Transverse colon (tissue), 4 donors: Measurements from ENCODE around the gene PRG3. TPM values are rescaled to one million over a fixed set of nuclear protein-coding genes. Genes with fewer than 3 reads are reported as not detected.

Source experiments
- DNase-seq: peaks from one replicate; pipeline ENCODE4 v3.0.0-alpha.2; 2019
- H3K27ac ChIP-seq, 4 donors: fragments of 200-600 bp; sonication (generic); 2 replicates each; pipeline ENCODE4 v1.5.1; 2016 to 2018; ENCODE audit warnings: inconsistent platforms in 4 of 4
- H3K27me3 ChIP-seq: fragments of 200-600 bp; sonication (generic); 2 replicates; pipeline ENCODE4 v1.5.1; 2017; ENCODE audit warnings: inconsistent platforms
- H3K36me3 ChIP-seq, 4 donors: fragments of 200-600 bp; sonication (generic); 2 replicates each; pipeline ENCODE4 v1.5.1; 2017 to 2019; ENCODE audit warnings: inconsistent platforms in 4 of 4
- H3K4me1 ChIP-seq, 4 donors: fragments of 200-600 bp; sonication (generic); 2 replicates each; pipeline ENCODE4 v1.5.1; 2017 to 2020; ENCODE audit warnings: inconsistent platforms in 4 of 4
- H3K4me3 ChIP-seq, 4 donors: fragments of 200-600 bp; sonication (generic); 1 replicate in 1 of 4; 2 replicates in 3 of 4; pipeline versions ENCODE4 v1.5.1 to v1.6.1; 2017 to 2019; ENCODE audit warnings: inconsistent platforms in 4 of 4
- H3K9me3 ChIP-seq, 2 donors: fragments of 200-600 bp; sonication (generic); 2 replicates each; pipeline ENCODE4 v1.5.1; 2017 to 2019; ENCODE audit warnings: inconsistent platforms in 2 of 2
- CTCF ChIP-seq, 5 experiments: fragments of 200-600 bp in 3 of 5; fragments of 450-650 bp in 2 of 5; sonication (generic) in 3 of 5; IDR thresholded peaks; 1 replicate in 2 of 5; 2 replicates in 3 of 5; pipeline ENCODE4 v1.5.1; 2016 to 2017; ENCODE audit warnings: antibody characterized with exemption in 5 of 5, inconsistent platforms in 3 of 5, mild to moderate bottlenecking in 2 of 5, moderate library complexity in 1 of 5
- EP300 ChIP-seq: sonication (generic); formaldehyde crosslinking; IDR thresholded peaks from one replicate; pipeline ENCODE4 v1.6.1; 2017; ENCODE audit warnings: antibody characterized with exemption, low read depth
- POLR2A ChIP-seq: fragments of 450-650 bp; IDR thresholded peaks from one replicate; pipeline ENCODE4 v1.6.1; 2016; ENCODE audit warnings: antibody characterized with exemption, mild to moderate bottlenecking, moderate library complexity
- POLR2AphosphoS5 ChIP-seq, 3 donors: sonication (generic); formaldehyde crosslinking; IDR thresholded peaks; one replicate each; pipeline ENCODE4 v1.6.1; 2016; ENCODE audit warnings: antibody characterized with exemption in 3 of 3
- WGBS, 2 donors: methylation state at CpG; one replicate each; pipeline ENCODE4 v1.1.5; 2018; ENCODE audit warnings: low coverage in 1 of 2; 5-methylcytosine and 5-hydroxymethylcytosine counted together
- in situ Hi-C, 4 donors: fragments of 200-750 bp; cut with MboI; loops; one replicate each; pipeline versions ENCODE4 v1.15.0 to v1.15.1; 2017; ENCODE audit warnings: low sequenced_read_pairs in 3 of 4, low pct_ligation_motif_present in 1 of 4, low pct_unique_long_range_greater_than_20kb in 1 of 4
- intact Hi-C: fragments of 100-400 bp; cut with DNase I; formaldehyde crosslinking; loops from one replicate; pipeline ENCODE4 v1.15.1; 2023; ENCODE audit warnings: low total_unique reads
- total RNA-seq, 4 donors: library from RNA; depleted of rRNA; stranded (reverse); fragments of >200 nt; gene quantifications; one replicate each; pipeline ENCODE4 v1.1.0, GENCODE V29; 2016

The PRG3 gene
- total RNA-seq, 4 donors from 2014 or later = not detected

- Histone ChIP-seq H3K4me3 (no peak overlapping the region), H3K27me3 (no peaks in the 10 kb centered on the region), H3K27ac (no peak overlapping the region), H3K4me1 (peaks cover 0 to 4% (median 0%) of the 10 kb centered on the region in 4 donors), H3K36me3 (no peaks in the 10 kb centered on the region), H3K9me3 (no peaks in the 10 kb centered on the region)
- TF ChIP-seq CTCF (IDR thresholded peaks at IDR 0.05) = no peak
- no peak for TF ChIP-seq POLR2A
- TF ChIP-seq EP300 = no peak
- TF ChIP-seq POLR2AphosphoS5 (IDR thresholded peaks at IDR 0.05) = no peak
- intact Hi-C loops = no loop called here
- no peak for DNase-seq
- in situ Hi-C loops = no loop called here
- 53% methylated on average over 9 of the region's 9 CpGs; no CpG with 5 or more reads in 1 of the 2 donors for WGBS, 2 donors
These were observed 22.4 kb downstream of the PRG3 start for GRCh38 chr11:57358543-57358961.

GRCh38 chr11:57357856-57358255 lies 23.1 kb downstream of the PRG3 start:
- DNase-seq = no peak
- Histone ChIP-seq H3K9me3 (no peaks in the 10 kb centered on the region), H3K27me3 (no peaks in the 10 kb centered on the region), H3K27ac (peak overlapping the region in 1 of 4 donors; percentile 2), H3K4me3 (no peak overlapping the region), H3K4me1 (peaks cover 0 to 4% (median 0%) of the 10 kb centered on the region in 4 donors), H3K36me3 (no peaks in the 10 kb centered on the region)
- TF ChIP-seq CTCF (IDR thresholded peaks at IDR 0.05) (no peak), EP300 (no peak), POLR2AphosphoS5 (IDR thresholded peaks at IDR 0.05) (no peak), POLR2A (no peak)
- in situ Hi-C loops (no loop called here), intact Hi-C loops (no loop called here)
- WGBS, 2 donors = 45 to 57% methylated on average over 4 to 6 of the region's 6 CpGs

- H3K4me3 ChIP-seq = no peak overlapping the region
- intact Hi-C loops (no loop called here), in situ Hi-C loops (no loop called here)
- no peaks in the 10 kb centered on the region for H3K27me3 ChIP-seq
- no peaks in the 10 kb centered on the region for H3K9me3 ChIP-seq
- peaks cover 0 to 4% (median 0%) of the 10 kb centered on the region in 4 donors for H3K4me1 ChIP-seq
- 81 to 86% methylated on average over 3 of the region's 3 CpGs for WGBS, 2 donors
- no peaks in the 10 kb centered on the region for H3K36me3 ChIP-seq
- no peak for TF ChIP-seq CTCF (IDR thresholded peaks at IDR 0.05)
- no peak for TF ChIP-seq POLR2A
- no peak for TF ChIP-seq POLR2AphosphoS5 (IDR thresholded peaks at IDR 0.05)
- no peak for TF ChIP-seq EP300
- peak overlapping the region in 1 of 4 donors; percentile 2 for H3K27ac ChIP-seq
- no peak for DNase-seq
These were observed 23.6 kb downstream of the PRG3 start for GRCh38 chr11:57357310-57357709.

- Histone ChIP-seq H3K4me3 (no peak overlapping the region), H3K9me3 (no peaks in the 10 kb centered on the region), H3K4me1 (peaks cover 0 to 4% (median 0%) of the 10 kb centered on the region in 4 donors), H3K36me3 (no peaks in the 10 kb centered on the region), H3K27ac (no peak overlapping the region), H3K27me3 (no peaks in the 10 kb centered on the region)
- no peak for DNase-seq
- TF ChIP-seq EP300 (no peak), CTCF (IDR thresholded peaks at IDR 0.05) (no peak), POLR2A (no peak), POLR2AphosphoS5 (IDR thresholded peaks at IDR 0.05) (no peak)
- in situ Hi-C loops (no loop called here), intact Hi-C loops (no loop called here)
- WGBS, 2 donors = 65 to 69% methylated on average over 3 to 9 of the region's 9 CpGs
These were observed 24.7 kb downstream of the PRG3 start for GRCh38 chr11:57356268-57356667.
